ENCODE measurements around the gene LIMS2.

The LIMS2 gene

GRCh38 chr2:127631541-127631996 is 43.8 kb downstream of the LIMS2 start:
- no peak for ATAC-seq
- no peak for TF ChIP-seq ISL1 (CRISPR knock-in tag; IDR thresholded peaks at IDR 0.05)
- TF ChIP-seq ZNF565 (CRISPR knock-in tag; conservative IDR thresholded peaks at IDR 0.05; ENCODE audit: low read depth), result no peak
- TF ChIP-seq ARNTL (CRISPR knock-in tag; IDR thresholded peaks at IDR 0.05; ENCODE audit: borderline replicate concordance, low read depth), result no peak
- no peak for TF ChIP-seq POU6F1 (CRISPR knock-in tag; IDR thresholded peaks at IDR 0.05; ENCODE audit: borderline replicate concordance, low read depth)
- TF ChIP-seq ESRRG (CRISPR knock-in tag; IDR thresholded peaks at IDR 0.05), result no peak
- no peak for TF ChIP-seq TOX (CRISPR knock-in tag; IDR thresholded peaks at IDR 0.05; ENCODE audit: borderline replicate concordance)
- TF ChIP-seq ZNF70 (CRISPR knock-in tag; IDR thresholded peaks at IDR 0.05), result no peak
- no peak for TF ChIP-seq PPARA (CRISPR knock-in tag; IDR thresholded peaks at IDR 0.05; ENCODE audit: borderline replicate concordance)
- TF ChIP-seq ZC3H10 (CRISPR knock-in tag; IDR thresholded peaks at IDR 0.05), result no peak
- no peak for TF ChIP-seq BACH2 (CRISPR knock-in tag; IDR thresholded peaks at IDR 0.05; ENCODE audit: borderline replicate concordance)
- no peak for TF ChIP-seq TCF4 (CRISPR knock-in tag; IDR thresholded peaks at IDR 0.05; ENCODE audit: borderline replicate concordance)
- no peak for TF ChIP-seq OSR1 (CRISPR knock-in tag; IDR thresholded peaks at IDR 0.05)
- TF ChIP-seq CREB5 (CRISPR knock-in tag; IDR thresholded peaks at IDR 0.05; ENCODE audit: low read depth), result no peak
- no peak for TF ChIP-seq GLIS3 (CRISPR knock-in tag; IDR thresholded peaks at IDR 0.05)
- no peak for TF ChIP-seq ZNF8 (CRISPR knock-in tag; IDR thresholded peaks at IDR 0.05)
- TF ChIP-seq ZFP3 (CRISPR knock-in tag; IDR thresholded peaks at IDR 0.05), result no peak
- TF ChIP-seq PATZ1 (CRISPR knock-in tag; IDR thresholded peaks at IDR 0.05; ENCODE audit: borderline replicate concordance), result no peak
- TF ChIP-seq CSRNP3 (CRISPR knock-in tag; IDR thresholded peaks at IDR 0.05), result no peak
- no peak for TF ChIP-seq CSDC2 (CRISPR knock-in tag; IDR thresholded peaks at IDR 0.05)

- no peak for TF ChIP-seq ISL1 (CRISPR knock-in tag; IDR thresholded peaks at IDR 0.05)
- TF ChIP-seq PPARA (CRISPR knock-in tag; IDR thresholded peaks at IDR 0.05; ENCODE audit: borderline replicate concordance), result no peak
- TF ChIP-seq ESRRG (CRISPR knock-in tag; IDR thresholded peaks at IDR 0.05), result no peak
- no peak for TF ChIP-seq BACH2 (CRISPR knock-in tag; IDR thresholded peaks at IDR 0.05; ENCODE audit: borderline replicate concordance)
- no peak for TF ChIP-seq ZNF70 (CRISPR knock-in tag; IDR thresholded peaks at IDR 0.05)
- no peak for TF ChIP-seq CSRNP3 (CRISPR knock-in tag; IDR thresholded peaks at IDR 0.05)
- TF ChIP-seq PATZ1 (CRISPR knock-in tag; IDR thresholded peaks at IDR 0.05; ENCODE audit: borderline replicate concordance), result no peak
- TF ChIP-seq TSHZ2 (CRISPR knock-in tag; IDR thresholded peaks at IDR 0.05), result no peak
- TF ChIP-seq ZFP3 (CRISPR knock-in tag; IDR thresholded peaks at IDR 0.05), result no peak
- TF ChIP-seq CSDC2 (CRISPR knock-in tag; IDR thresholded peaks at IDR 0.05), result no peak
- no peak for TF ChIP-seq SNAI2 (CRISPR knock-in tag; IDR thresholded peaks at IDR 0.05)
- no peak for TF ChIP-seq ZFP30 (CRISPR knock-in tag; IDR thresholded peaks at IDR 0.05)
- no peak for TF ChIP-seq RARB (CRISPR knock-in tag; IDR thresholded peaks at IDR 0.05)
- TF ChIP-seq TOX (CRISPR knock-in tag; IDR thresholded peaks at IDR 0.05; ENCODE audit: borderline replicate concordance), result no peak
- no peak for TF ChIP-seq ZNF565 (CRISPR knock-in tag; conservative IDR thresholded peaks at IDR 0.05; ENCODE audit: low read depth)
- ATAC-seq, result no peak
Observed at GRCh38 chr2:127630864-127631540, 44.3 kb downstream of the LIMS2 start.
